ENCODE measurements around the gene CEP250.

GRCh38 chr20:35556871-35557270, 101.5 kb downstream of the CEP250 start:
- TF ChIP-seq CTCF (optimal IDR thresholded peaks at IDR 0.05 in 1 of 3, IDR thresholded peaks at IDR 0.05 in 1 of 3, conservative IDR thresholded peaks at IDR 0.05 in 1 of 3; ENCODE audit: extremely low read depth in 1 of 3, insufficient read depth in 2 of 3, low read length in 3 of 3) (no peak), EZH2 (IDR thresholded peaks at IDR 0.05; ENCODE audit: low read length) (no peak)
